HepG2 (cell line): ENCODE results near the gene GOLT1A. TPM values are rescaled to one million over a fixed set of nuclear protein-coding genes. Genes with fewer than 3 reads are reported as not detected.

Source experiments
- ARID5B ChIP-seq: IDR thresholded peaks from 2 replicates; pipeline ENCODE4 v1.4.0; 2020; ENCODE audit warnings: mild to moderate bottlenecking, missing genetic modification reagents
- ATF6 ChIP-seq: sonication (generic); formaldehyde crosslinking; conservative IDR thresholded peaks from 2 replicates; pipeline ENCODE4 v1.4.0; 2020; ENCODE audit warnings: missing genetic modification reagents
- BHLHE40 ChIP-seq: IDR thresholded peaks from 2 replicates; pipeline ENCODE4 v1.6.1; 2011; ENCODE audit warnings: low read length, improper control_type of control experiment
- CHD4 ChIP-seq: fragments of 200-600 bp; sonication (generic); IDR thresholded peaks from 2 replicates; pipeline ENCODE4 v1.7.0; 2017; ENCODE audit warnings: mild to moderate bottlenecking, low read length, borderline replicate concordance
- EP300 ChIP-seq, 3 experiments: sonication (generic) in 1 of 3; formaldehyde crosslinking in 1 of 3; IDR thresholded peaks; 2 replicates each; pipeline versions ENCODE4 v1.5.1 to v1.6.1; 2011 to 2020; ENCODE audit warnings: low read depth in 2 of 3, low read length in 2 of 3, borderline replicate concordance in 1 of 3, improper control_type of control experiment in 1 of 3, mild to moderate bottlenecking in 1 of 3, missing genetic modification reagents in 1 of 3, moderate library complexity in 1 of 3
- ETV5 ChIP-seq: IDR thresholded peaks from 2 replicates; pipeline ENCODE4 v1.6.1; 2018; ENCODE audit warnings: missing biosample characterization, missing genetic modification reagents, inconsistent platforms, borderline replicate concordance
- ETV6 ChIP-seq: sonication (generic); formaldehyde crosslinking; conservative IDR thresholded peaks from 2 replicates; pipeline ENCODE4 v1.4.0; 2020; ENCODE audit warnings: missing genetic modification reagents
- FLYWCH1 ChIP-seq: sonication (generic); formaldehyde crosslinking; IDR thresholded peaks from 2 replicates; pipeline ENCODE4 v1.8.1; 2023; ENCODE audit warnings: mild to moderate bottlenecking, missing genetic modification reagents
- FOSL2 ChIP-seq: sonication (generic); formaldehyde crosslinking; IDR thresholded peaks from 2 replicates; pipeline ENCODE4 v1.4.0; 2020; ENCODE audit warnings: missing genetic modification reagents
- FOXA1 ChIP-seq, 2 experiments: fragments of 450-650 bp in 1 of 2; sonication (generic) in 1 of 2; formaldehyde crosslinking in 1 of 2; IDR thresholded peaks; 2 replicates each; pipeline versions ENCODE4 v1.4.0 to v1.6.1; 2016 to 2020; ENCODE audit warnings: missing genetic modification reagents in 1 of 2
- FOXA3 ChIP-seq: IDR thresholded peaks from 2 replicates; pipeline ENCODE4 v1.6.1; 2016; ENCODE audit warnings: missing genetic modification reagents, missing compliant biosample characterization
- GFI1 ChIP-seq: sonication (generic); formaldehyde crosslinking; IDR thresholded peaks from 2 replicates; pipeline ENCODE4 v1.5.0; 2020; ENCODE audit warnings: missing genetic modification reagents, mild to moderate bottlenecking, borderline replicate concordance
- HCFC1 ChIP-seq: fragments of 150-350 bp; IDR thresholded peaks from 2 replicates; pipeline ENCODE4 v1.6.1; 2014; ENCODE audit warnings: low read depth, low read length
- HNRNPUL1 ChIP-seq: fragments of 200-400 bp; formaldehyde crosslinking; IDR thresholded peaks from 2 replicates; pipeline ENCODE4 v1.6.1; 2017; ENCODE audit warnings: low read depth, mild to moderate bottlenecking, low read length, moderate library complexity
- POGK ChIP-seq: sonication (generic); formaldehyde crosslinking; conservative IDR thresholded peaks from 2 replicates; pipeline ENCODE4 v1.8.0; 2022; ENCODE audit warnings: mild to moderate bottlenecking, moderate library complexity, missing genetic modification reagents
- RARA ChIP-seq: IDR thresholded peaks from 2 replicates; pipeline ENCODE4 v1.6.1; 2016; ENCODE audit warnings: missing genetic modification reagents, missing compliant biosample characterization
- SAP130 ChIP-seq: IDR thresholded peaks from 2 replicates; pipeline ENCODE4 v1.6.1; 2016; ENCODE audit warnings: low read depth
- TCF7 ChIP-seq: sonication (generic); IDR thresholded peaks from 2 replicates; pipeline ENCODE4 v1.6.1; 2016; ENCODE audit warnings: antibody characterized with exemption, low read depth
- ZFYVE20 ChIP-seq: sonication (generic); formaldehyde crosslinking; IDR thresholded peaks from 2 replicates; pipeline ENCODE4 v1.8.0; 2023; ENCODE audit warnings: low read depth, mild to moderate bottlenecking, moderate library complexity, missing genetic modification reagents, borderline replicate concordance
- ZNF264 ChIP-seq: sonication (generic); formaldehyde crosslinking; IDR thresholded peaks from 2 replicates; pipeline ENCODE4 v1.4.0; 2020; ENCODE audit warnings: missing genetic modification reagents
- ZNF292 ChIP-seq: sonication (generic); formaldehyde crosslinking; IDR thresholded peaks from 2 replicates; pipeline ENCODE4 v1.8.1; 2022; ENCODE audit warnings: mild to moderate bottlenecking, low read depth, missing genetic modification reagents, borderline replicate concordance
- ZNF317 ChIP-seq: sonication (generic); formaldehyde crosslinking; IDR thresholded peaks from 2 replicates; pipeline ENCODE4 v1.5.0; 2020; ENCODE audit warnings: mild to moderate bottlenecking, missing genetic modification reagents
- ZNF746 ChIP-seq: sonication (generic); formaldehyde crosslinking; IDR thresholded peaks from 2 replicates; pipeline ENCODE4 v1.8.0; 2022; ENCODE audit warnings: mild to moderate bottlenecking, missing genetic modification reagents
- ZNF790 ChIP-seq: sonication (generic); formaldehyde crosslinking; IDR thresholded peaks from 2 replicates; pipeline ENCODE4 v1.8.0; 2022; ENCODE audit warnings: missing genetic modification reagents, mild to moderate bottlenecking, borderline replicate concordance
- polyA plus RNA-seq, 8 experiments: library from polyadenylated mRNA; depleted of rRNA in 3 of 8; stranded (reverse) in 7 of 8; unstranded in 1 of 8; fragments of >200 nt; fragmentation: Illumina TruSeq in 4 of 8; extraction: Trizol in 4 of 8; gene quantifications; 2 replicates each; pipeline versions ENCODE4 v1.2.1 to v1.2.3, GENCODE V29; 2011 to 2016; ENCODE audit warnings: low read depth in 4 of 8, missing spikeins in 1 of 8, mixed read lengths in 1 of 8; ENCODE audit not compliant: insufficient read depth in 1 of 8
- total RNA-seq, 5 experiments: library from RNA; depleted of rRNA; stranded (reverse); fragments of >200 nt; fragmentation: Illumina TruSeq; extraction: Trizol; gene quantifications; 2 replicates each; pipeline ENCODE4 v1.2.3, GENCODE V29; 2016; ENCODE audit warnings: low read depth in 1 of 5

The GOLT1A gene
- total and polyA plus RNA-seq, 2 of the 13 experiments (the other 11 are each of a cell fraction or from before 2014, with no cell fraction given): 25.8 to 28.0 TPM

- TF ChIP-seq POGK (CRISPR knock-in tag): peak; percentile 87
- 0 out of 2 replicates have a peak, but pooled peaks have one; percentile 37 for TF ChIP-seq FOXA3 (CRISPR knock-in tag)
- TF ChIP-seq GFI1 (CRISPR knock-in tag): no peak
- TF ChIP-seq ATF6 (CRISPR knock-in tag): no peak
- TF ChIP-seq FOSL2 (CRISPR knock-in tag): peak; percentile 66
- no peak for TF ChIP-seq ETV5 (CRISPR knock-in tag)
- TF ChIP-seq ZNF790 (CRISPR knock-in tag): no peak
- TF ChIP-seq CHD4: no peak
- no peak for TF ChIP-seq ETV6 (CRISPR knock-in tag)
- TF ChIP-seq ZNF317 (CRISPR knock-in tag): peak; percentile 84; the same call in 1 of the 2 replicates
- 0 out of 2 replicates have a peak, but pooled peaks have one; percentile 24 for TF ChIP-seq ARID5B (CRISPR knock-in tag)
- TF ChIP-seq RARA: 0 out of 2 replicates have a peak, but pooled peaks have one; percentile 15
- no peak for TF ChIP-seq HNRNPUL1
- TF ChIP-seq ZNF264: no peak
- no peak for TF ChIP-seq HCFC1
- TF ChIP-seq EP300 (IDR thresholded peaks at IDR 0.05; ENCODE audit: low read depth in 2 of 2, low read length in 2 of 2): 0 out of 4 replicates have a peak, but pooled peaks of 1 of the 2 experiments have one; percentile 3
- no peak for TF ChIP-seq EP300 (CRISPR knock-in tag; IDR thresholded peaks at IDR 0.05; ENCODE audit: borderline replicate concordance)
- TF ChIP-seq ZNF746 (CRISPR knock-in tag): no peak
- TF ChIP-seq ZFYVE20 (CRISPR knock-in tag): no peak
- peak; percentile 66; the same call in 1 of the 2 replicates for TF ChIP-seq ZNF292 (CRISPR knock-in tag)
- TF ChIP-seq BHLHE40: 0 out of 2 replicates have a peak, but pooled peaks have one; percentile 5
- peak; percentile 37; the same call in 1 of the 2 replicates for TF ChIP-seq SAP130 (CRISPR knock-in tag)
- TF ChIP-seq TCF7: peak; percentile 81
- TF ChIP-seq FOXA1 (IDR thresholded peaks at IDR 0.05): no peak
- peak; percentile 45; the same call in 1 of the 2 replicates for TF ChIP-seq FOXA1 (CRISPR knock-in tag; IDR thresholded peaks at IDR 0.05)
- TF ChIP-seq FLYWCH1 (CRISPR knock-in tag): no peak
These were observed 33.7 kb downstream of the GOLT1A start (continued) for GRCh38 chr1:204180133-204180532.
